ENCODE results near the gene SLC25A20.

DNA sequence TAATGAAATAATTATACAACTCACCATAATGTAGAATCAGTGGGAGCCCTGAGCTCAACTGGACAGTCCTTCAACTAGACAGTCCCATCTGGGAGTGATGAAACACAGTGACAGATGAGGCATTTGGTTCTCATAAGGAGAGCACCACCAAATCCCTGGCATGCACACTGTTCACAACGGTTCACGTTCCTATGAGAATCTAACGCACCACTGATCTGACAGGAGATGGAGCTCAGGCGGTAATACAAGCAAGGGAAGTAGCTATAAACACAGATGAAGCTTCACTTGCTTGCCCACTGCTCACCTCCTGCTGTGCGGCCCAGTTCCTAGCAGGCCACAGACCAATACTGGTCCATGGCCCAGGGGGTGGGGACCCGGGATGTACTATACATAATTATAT is 68.0 kb downstream of the SLC25A20 start:
- TF ChIP-seq, protein P1, sequence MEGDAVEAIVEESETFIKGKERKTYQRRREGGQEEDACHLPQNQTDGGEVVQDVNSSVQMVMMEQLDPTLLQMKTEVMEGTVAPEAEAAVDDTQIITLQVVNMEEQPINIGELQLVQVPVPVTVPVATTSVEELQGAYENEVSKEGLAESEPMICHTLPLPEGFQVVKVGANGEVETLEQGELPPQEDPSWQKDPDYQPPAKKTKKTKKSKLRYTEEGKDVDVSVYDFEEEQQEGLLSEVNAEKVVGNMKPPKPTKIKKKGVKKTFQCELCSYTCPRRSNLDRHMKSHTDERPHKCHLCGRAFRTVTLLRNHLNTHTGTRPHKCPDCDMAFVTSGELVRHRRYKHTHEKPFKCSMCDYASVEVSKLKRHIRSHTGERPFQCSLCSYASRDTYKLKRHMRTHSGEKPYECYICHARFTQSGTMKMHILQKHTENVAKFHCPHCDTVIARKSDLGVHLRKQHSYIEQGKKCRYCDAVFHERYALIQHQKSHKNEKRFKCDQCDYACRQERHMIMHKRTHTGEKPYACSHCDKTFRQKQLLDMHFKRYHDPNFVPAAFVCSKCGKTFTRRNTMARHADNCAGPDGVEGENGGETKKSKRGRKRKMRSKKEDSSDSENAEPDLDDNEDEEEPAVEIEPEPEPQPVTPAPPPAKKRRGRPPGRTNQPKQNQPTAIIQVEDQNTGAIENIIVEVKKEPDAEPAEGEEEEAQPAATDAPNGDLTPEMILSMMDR (IDR thresholded peaks at IDR 0.05), result no peak
- no peak for TF ChIP-seq POLR2A (IDR thresholded peaks at IDR 0.05)

Measured in uterus (tissue), 2 donors.